LoVo (cell line): Measurements from ENCODE around the gene NEUROD4.

ENCODE experiments used
- DNase-seq: peaks from one replicate; pipeline ENCODE4 v3.0.0-alpha.2; 2016; ENCODE audit warnings: low spot score

NEUROD4 gene

DNA sequence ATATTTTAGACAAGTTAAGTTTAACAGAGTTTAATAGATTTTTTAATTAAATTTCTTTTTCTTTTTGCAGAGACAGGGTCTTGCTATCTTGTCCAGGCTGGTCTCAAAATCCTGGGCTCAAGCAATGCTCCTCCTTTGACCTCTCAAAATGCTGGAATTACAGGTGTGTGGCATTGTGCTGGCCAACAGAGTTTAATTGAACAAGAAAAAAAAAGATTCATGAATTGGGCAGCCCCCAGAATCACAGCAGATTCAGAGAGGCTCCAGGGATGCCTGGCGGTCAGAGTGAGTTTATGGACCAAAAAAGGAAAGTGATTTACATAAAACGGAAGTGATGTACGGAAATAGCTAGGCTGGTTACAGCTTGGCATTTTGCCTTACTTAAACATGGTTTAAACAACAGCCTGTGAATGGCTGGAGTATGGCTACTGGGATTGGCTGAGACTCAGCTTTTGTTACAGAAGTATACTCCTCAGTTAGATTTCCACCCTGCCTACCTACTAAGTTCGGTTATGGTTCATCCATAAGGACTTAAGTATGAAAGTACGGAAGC is 20.7 kb upstream of the NEUROD4 start:
- DNase-seq, result no peak

DNA sequence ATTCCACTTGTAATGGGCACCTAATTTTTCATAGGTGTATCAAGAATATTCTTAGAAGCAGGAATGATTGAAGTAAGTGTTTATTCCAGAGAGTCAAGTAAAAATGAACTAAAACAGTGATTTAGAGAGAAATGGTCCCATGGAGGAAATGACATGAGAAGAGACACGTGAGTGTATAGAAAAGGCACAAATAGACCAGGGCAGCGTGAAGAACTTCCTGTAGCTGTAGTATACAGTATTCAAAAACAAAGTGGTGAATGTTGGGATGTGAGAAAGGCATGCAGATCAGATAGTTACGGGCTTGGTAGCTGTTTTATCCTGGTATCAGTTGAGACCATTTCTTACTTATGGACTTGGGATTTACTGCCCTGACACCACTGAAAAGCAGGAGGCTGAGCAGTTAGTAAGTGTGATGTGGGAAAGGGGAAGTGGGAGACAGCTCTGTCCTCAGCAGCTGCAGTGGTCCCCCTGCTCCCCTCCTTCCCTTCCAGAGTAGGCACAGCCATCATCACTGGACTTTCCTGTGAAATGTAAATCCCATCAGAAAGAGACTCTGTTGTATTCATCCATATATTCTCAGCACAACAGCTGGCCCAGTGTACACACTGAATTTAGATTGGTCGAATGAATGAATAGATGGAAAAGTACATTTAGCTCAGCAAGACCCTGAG is 18.4 kb upstream of the NEUROD4 start:
- no peak for DNase-seq

DNA sequence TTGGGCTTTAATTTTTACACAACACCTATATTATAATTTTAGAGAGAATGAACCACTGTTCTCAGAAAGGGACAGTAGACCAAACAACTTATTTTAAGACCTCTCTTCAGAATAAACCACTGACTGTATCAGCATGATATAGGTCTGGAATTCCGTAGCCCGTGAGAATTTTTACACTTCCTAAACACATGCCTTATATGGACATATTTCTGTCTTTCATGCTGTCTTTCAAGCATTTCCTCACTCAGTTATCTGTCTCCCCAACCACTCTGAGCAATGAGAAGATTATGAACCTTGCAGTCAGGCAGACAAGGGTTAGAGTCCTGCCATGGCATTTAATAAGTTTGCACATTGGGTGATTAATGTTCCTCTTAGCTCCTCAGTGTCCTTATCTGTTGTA is 17.4 kb upstream of the NEUROD4 start:
- DNase-seq, result no peak

DNA sequence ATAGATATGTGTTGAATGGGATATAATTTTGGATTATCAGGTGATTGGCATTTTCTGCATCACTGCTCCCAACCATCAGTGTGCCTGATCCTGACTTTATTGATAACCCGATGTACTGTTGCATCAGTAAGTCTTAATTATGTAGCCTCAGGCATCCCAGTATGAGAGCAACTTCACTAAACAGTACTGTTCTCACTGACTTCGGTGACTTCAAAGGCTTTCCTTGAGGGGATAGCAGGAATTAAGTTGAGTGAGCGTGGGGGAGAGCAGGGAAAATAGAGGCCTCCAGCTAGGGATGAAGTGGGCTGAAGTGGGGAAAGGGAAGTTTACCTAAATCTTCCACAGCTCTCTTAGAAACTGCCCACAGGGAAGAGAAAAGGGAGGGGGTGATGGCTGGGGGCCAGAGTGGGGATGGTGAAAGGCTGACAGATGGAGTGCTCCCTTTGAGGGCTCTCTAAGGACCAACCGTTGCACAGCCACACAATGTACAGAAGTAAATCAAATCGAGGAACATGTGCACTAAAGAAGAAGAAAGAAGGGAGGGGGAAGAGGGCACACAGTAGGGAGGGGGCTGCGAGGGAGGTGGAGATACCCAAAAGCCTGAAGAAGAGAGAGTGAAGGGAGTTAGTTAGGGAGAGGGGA is 10.7 kb upstream of the NEUROD4 start:
- DNase-seq, result no peak

DNA sequence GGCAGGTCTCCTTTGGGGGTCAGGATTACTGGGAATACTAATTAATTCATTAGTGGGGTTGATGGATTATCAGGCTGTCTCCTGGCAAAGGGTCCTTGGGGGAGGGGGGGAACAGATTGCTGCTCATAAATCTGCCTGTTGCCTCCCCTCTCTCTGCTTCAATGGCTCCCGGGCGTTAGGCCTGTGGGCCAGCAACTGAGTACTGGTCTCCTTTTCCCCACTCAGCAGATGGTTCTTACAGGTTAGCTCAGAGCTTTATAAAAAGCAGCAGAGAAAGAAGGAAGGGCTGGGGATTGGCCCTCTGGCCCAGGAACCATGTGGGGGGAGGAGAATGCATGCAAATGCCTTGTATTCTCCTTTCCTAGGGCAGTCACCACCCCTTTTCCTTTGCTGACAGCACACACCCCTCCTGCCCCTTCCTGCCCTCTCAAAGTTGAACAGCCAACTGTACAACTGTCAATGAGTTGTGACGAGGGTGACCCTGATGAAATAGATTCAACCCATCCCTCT is 2.3 kb upstream of the NEUROD4 start:
- no peak for DNase-seq

DNA sequence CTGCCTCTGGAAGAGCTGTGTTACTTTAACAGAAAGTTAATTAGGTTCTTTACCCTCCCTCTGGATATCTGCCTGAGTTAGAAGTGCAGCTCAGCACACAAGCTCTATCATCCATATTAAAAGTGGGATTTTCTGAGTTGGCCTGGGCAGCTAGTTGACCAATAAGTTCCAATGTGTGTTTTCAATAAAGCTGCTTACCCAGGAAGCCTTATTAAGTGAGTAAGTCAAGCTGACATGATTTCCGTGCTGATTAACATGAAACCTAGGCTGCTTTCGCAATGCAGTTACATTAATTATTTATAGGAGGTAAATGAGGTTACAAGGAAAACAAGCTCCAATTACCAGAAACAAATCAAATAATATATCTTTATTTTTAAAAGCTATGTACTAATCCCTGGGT is 4.8 kb downstream of the NEUROD4 start:
- no peak for DNase-seq

DNA sequence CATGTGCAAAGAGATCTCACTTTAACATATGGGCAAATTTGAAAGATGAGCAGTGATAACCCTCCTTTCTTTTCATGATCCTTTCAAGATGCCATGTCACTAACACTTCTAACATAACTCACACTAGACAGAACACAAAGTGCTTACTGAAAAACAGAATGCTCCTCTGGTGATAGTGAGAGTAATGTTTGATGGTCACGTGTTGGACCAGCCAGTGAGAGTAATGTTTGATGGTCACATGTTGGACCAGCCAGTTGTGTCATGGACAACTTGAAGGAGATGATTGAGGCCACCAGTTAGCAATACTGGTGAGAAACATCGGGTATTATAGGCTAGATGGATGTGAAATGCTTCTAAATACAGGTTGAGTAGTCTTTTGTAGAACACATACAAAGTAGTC is 5.7 kb downstream of the NEUROD4 start:
- no peak for DNase-seq

DNA sequence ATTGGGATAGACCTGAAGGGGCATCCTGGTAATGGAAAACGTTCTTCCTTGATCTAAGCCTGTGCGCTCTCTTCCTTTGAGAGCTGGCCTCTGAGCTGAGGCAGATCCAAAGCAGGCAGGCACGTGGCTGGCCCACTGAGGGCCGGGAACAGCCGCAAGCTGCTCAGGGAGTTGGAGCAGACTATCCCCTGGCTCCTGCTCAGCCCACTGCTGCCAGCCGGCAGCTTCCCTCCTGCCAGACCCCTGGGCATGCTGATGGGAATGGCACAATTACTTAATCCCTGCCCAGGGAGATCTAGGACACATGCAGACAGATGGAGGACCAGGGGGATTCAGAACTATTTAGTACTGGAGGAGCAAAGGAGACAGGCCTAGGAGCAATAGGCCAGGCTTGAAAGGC is 14.4 kb downstream of the NEUROD4 start:
- DNase-seq, result no peak

DNA sequence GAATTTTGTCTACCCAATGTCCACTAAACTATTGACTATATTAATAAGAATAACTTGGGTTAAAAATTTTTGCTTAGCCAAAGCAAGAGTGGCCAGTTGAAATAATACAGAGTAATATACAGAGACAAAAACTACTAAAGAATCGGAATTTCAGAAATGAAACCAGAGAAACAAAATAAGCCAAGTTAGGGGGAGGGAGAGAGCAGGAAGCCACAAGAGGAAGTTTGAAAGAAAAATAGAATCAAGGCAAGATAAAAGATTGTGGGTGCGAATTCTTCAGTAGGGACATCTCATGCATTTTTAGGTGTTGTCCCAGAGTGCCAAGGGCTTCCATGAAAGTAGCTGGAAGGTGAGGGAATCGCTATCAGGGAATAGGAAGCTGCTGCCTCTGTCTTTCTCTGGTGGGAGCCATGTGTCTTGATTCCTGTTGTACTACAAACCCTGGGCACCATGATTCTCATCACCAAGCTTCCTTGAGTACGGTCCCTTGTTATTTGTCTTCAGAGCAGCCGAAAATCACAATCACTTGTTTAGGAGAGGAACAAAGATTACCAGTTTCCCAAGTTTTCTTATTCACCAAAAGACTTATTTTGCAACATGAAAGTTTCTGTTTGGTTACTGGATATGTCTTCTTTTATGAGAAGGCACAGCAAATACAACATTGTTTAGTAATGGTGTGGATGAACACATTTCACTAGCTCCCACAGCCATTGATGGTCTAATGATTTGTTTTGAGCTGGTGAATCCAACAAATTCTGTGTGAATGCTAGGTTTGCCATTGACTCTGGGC is 16.7 kb downstream of the NEUROD4 start:
- no peak for DNase-seq

DNA sequence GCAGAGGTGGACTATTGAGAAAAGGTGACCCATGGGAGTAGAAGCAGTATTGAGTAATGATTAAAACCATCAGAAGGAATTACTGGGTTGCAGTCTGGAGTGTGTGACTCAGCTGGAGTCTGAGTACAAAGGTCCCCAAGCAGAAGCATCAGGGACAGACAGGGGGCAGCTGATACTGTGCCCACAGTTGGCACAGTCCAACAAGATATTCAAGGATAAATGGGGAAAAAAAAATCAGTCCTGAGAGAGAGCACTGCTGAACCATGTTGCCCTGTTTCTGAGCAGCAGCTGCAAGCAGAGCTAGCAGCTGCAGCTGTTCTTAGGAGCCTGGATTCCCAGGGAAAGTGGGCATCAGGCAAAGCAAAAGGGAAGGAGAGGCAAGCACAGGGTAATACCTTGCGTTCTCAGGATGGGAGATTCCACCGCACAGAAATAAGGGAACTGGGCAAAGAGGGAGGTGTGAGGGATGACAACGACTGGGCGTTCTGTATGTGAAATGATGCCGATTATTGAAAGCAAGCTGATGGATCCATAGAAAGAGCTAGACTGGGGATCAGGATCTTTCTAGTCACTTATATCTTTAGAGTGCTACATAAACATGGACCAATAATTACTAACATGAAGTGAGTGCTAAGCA is 17.7 kb downstream of the NEUROD4 start:
- DNase-seq, result no peak

DNA sequence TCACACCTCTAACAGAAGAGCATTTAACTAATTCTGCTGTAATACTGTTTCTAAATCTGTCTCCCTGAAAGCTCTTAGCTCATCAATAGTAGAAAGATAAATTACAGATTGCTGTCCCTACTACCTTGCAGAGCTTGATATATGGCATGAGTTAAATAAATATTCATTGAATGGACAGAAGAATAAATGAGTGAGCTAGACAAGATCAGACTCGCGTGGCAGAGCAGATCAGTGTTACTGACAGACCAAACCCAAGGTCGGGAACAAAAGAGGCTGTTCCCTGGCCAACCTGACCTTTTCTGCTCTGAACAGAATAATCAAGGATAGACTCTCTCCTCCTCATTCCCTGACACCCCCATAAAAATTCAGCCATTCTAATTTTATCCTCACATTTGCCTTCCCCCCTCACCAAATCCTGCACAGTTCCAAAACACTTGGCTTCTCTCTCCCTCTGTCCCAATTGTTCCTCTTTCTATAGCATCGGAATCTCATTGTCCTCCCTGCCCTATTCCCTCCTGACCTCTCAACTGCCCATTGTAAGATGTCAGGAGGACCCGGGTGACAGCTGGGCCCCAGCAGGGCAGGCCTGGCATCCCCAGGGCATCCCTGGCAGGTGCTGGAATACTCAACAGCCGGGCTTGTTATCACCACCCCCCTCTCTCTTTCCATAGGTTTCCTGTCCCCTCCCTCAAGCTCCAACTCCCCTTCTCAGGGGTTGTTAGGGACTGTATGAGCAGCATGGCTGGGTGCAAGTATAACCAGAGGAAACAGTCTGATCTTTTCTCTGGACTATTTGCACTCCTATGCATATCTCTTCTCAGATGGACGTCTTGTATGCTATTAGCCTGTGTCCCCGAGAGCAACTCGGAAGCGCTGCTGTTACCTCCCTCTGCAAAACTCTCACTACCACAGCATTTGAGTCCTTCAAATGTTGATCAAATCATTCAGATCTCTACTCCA is 19.9 kb downstream of the NEUROD4 start:
- no peak for DNase-seq

DNA sequence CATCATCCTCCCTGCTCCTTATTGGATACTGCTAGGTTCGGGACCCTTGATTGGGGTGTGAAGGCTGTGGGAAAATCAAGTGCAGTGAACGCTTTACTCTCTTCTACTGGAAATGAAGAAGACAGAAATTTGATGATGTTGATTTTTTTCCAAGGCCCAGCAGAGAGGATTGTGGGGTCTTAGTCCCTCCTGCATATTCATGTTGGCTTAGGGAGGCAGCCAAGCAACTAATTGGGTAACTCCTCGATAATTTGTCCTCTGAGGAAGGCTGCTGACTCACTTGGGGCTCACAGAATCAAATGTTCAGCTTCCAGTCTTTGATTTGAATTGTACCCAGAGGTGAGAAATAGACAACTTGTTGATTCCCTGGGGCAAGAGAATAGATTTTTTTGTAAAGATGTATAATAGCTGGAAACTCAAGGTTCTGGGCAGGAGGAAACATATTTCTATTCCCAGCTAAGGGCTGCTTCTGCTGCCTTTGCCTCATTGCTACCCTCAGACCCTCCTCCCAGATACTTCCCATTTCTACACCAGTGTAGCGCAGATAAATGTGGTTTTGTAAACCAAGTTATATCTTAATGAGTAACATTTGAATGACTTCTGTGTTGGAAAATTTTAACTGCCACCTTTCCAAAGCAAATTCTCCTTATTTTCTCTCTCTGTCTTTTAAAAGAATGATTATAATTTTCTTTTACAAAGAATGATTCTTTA is 21.7 kb downstream of the NEUROD4 start:
- no peak for DNase-seq

DNA sequence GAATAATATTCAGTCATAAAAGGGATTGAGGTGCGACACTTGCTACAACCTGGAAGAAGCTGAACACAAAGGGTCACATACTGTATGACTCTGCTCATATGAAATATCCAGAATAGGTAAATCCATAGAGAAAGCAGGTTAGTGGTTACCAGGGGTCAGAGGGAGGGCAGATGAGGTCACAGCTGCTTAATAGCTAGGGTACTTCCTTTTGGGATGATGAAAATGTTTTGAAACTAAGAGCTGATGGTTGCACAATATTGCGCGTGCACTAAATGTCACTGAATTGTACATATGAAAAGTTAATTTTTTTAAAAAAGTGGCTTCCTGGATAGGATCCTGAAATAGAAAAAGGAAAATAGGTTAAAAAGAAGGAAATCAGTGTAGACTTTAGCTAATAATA is 23.8 kb downstream of the NEUROD4 start:
- no peak for DNase-seq

DNA sequence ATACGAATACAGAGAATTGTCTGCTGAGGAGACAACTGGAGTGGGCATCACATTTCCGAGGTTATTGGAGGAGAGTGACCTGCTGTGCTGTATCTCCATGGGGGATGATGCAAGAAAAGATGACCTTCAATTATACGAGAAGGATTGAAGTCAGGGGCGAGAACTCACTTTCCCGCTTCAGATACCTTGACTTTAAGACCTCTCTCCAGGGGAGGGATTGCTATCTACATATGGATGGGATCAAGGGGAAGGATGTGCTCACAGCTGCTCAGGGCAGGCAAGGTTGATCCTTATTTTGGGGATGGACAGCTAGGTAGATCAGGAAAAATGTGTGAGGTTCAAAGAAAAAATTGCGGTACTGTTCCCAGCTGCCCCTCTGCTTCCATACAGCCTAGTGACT is 24.4 kb downstream of the NEUROD4 start:
- DNase-seq, result no peak

DNA sequence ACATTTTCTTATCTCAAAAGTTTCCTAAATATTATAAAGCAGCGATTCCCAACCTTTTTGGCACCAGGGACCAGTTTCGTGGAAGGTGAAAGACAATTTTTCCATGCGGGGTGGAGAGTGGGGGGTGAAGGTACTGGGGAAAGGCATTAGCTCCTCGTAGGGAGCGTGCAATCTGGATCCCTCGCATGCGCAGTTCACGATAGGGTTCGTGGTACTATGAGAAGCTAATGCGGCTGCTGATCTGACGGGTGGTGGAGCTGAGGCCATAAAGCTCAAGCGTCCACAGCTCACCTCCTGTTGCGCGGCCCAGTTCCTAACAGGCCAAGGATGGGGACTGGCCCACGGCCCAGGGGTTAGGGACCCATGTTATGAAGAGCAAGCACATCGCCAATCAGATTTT is 29.9 kb downstream of the NEUROD4 start:
- DNase-seq, result no peak

DNA sequence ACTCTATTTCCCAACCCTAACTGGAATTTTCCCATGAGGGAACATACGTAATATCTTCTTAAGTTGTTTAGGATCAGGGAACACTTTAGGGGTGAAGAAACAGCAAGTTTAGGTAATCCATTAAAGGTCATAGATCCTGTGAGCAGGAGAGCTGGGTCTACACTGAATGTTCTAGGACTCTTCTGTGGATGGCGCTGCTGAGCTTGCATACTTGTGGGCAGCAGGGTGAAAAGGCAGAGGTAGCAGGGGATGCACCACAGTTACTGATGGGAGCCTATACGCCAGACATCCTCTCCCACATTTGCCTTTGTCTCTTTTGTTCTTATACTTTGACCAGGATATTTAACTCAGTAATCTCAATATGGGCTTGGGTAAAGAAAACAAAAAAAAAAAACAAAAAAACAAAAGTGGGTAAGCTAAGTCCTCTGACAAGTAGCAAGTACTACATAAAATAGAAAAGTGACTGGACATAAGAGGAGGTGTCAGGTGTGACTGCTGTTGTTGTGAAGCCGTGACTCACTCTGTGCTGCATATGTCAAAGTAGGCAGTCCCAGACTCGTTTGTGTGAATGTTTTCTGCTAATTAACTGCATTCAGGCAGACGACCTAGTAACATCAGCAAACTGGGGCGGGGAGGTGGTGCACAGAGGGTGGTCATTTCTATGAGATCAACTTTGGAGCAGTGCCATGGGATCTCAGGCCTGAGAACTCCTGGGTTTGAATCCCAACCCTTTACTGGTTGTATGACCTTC is 31.6 kb downstream of the NEUROD4 start:
- no peak for DNase-seq

DNA sequence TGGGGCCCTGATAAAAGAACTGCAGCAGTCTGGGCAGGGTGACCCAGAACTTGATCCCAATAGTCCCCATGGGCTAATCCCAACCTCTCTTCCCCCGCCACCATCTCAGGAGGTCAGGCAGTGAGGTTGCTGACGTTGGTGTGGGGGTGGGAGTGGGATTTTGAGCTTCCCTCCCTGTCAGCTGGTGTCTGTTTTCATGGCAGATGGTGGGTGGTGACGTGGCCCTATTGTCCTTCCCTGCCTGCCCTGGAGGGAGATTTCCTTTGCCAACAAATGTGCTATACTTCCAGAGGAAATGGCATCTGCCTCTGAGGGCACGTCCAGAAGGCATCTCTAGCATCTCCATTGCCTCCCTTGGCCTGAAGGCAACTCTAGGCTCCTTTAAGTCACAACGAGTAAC is 37.7 kb downstream of the NEUROD4 start:
- no peak for DNase-seq

DNA sequence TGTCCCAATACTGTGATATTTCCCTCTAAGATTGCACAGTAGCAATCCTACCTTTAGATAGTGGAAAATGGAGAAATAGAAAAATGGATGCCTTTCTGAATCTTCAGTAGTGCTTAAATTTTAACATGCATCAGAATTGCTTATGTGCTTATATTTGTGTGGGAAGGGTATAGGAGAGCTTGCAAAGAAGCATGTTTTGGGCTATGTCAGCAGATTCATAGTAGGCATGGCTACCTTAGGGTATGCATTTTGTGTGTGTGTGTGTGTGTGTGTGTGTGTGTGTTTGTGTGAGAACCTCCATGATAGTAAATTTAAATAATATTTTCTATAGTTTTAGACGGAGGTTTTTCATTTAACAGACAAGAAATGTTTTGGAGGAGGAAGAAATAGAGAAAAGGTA is 38.3 kb downstream of the NEUROD4 start:
- DNase-seq, result no peak

DNA sequence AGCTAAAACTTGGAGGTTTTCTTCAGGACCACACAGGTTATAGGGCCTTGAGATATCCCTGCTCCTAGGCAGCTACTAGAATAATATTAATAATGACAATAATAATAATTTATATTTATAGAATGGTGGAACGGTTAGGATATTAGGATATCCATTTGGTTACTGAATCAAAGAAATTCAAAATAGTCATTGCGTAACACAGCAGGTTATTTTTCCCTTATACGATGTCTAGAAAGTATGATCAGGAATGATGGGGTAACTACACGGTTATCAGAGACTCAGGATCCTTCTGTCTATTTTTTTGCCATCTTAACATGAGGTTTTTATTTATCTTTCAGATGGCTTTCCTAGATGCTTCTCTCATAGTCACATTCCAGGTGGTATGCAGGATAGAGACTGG is 39.0 kb downstream of the NEUROD4 start:
- DNase-seq, result no peak

DNA sequence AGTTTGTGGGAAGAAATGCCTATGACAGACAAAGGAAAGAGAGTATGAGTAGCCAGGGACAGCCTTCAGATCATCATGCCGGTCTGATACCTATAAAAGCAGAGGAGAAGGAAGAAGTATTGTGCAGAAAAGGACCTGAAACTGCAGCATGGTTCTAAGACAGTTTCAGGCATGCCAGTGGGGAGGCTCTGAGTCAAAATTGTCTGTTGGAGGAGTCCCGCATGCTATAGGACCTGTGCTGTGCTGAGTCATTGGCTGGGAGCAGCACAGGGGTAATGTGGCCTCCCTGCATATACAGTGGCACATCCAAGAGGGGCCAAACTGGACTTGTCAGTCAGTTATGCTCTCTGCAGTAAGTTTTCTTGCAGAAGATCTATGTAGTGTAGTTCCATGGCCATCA is 40.7 kb downstream of the NEUROD4 start:
- no peak for DNase-seq
